ENCODE data around the gene REV3L. TPM values are rescaled to one million over a fixed set of nuclear protein-coding genes. Genes with fewer than 3 reads are reported as not detected.

Gene REV3L
- total and polyA plus RNA-seq, 4 donors = 8.8 to 91.4 (median 19.8) TPM

DNA sequence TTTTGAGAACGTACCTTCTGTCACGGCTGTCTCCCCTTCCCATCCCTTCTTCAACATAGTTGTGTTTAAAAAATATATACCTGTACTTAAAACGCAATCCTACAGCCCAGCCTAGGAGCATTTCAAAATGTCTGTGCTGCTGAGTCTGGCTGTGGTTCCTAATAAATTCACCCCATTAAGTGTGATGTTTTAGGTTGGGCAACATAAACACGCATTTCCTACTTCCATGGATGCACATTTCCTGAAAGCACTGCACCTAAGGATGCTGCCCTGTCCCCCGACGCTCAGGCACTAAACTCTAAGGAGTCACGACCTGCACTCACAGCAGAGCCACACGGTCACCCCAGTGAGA, 1.2 kb downstream of the REV3L start:
- DNase-seq = no peak
- WGBS, 2 donors = 2 to 3% methylated on average over 8 of the region's 8 CpGs
- Histone ChIP-seq H3K36me3 (ENCODE audit: control insufficient read depth in 4 of 4, insufficient read depth in 4 of 4, low read length in 4 of 4) (peaks cover 0 to 3% (median under 1%) of the 10 kb centered on the region in 4 donors), H3K9me3 (ENCODE audit: control insufficient read depth in 4 of 4, insufficient read depth in 3 of 4, low read length in 3 of 4) (no peaks in the 10 kb centered on the region), H3K27me3 (ENCODE audit: control insufficient read depth in 3 of 3, insufficient read depth in 3 of 3, low read length in 2 of 3) (no peaks in the 10 kb centered on the region), H3K4me3 (peak overlapping the region; percentile 85), H3K4me1 (ENCODE audit: control insufficient read depth in 5 of 5, insufficient read depth in 5 of 5, low read length in 5 of 5) (peaks cover 2 to 44% (median 9%) of the 10 kb centered on the region in 5 donors), H3K9ac (ENCODE audit: insufficient read depth in 1 of 2, low read length in 2 of 2) (peak overlapping the region; percentile 78 to 97), H3K27ac (ENCODE audit: low read depth in 1 of 2, low read length in 1 of 2) (peak overlapping the region; percentile 93 to 99)
- ATAC-seq (ENCODE audit: insufficient read depth, low FRiP score) = no peak
- TF ChIP-seq, protein P1, sequence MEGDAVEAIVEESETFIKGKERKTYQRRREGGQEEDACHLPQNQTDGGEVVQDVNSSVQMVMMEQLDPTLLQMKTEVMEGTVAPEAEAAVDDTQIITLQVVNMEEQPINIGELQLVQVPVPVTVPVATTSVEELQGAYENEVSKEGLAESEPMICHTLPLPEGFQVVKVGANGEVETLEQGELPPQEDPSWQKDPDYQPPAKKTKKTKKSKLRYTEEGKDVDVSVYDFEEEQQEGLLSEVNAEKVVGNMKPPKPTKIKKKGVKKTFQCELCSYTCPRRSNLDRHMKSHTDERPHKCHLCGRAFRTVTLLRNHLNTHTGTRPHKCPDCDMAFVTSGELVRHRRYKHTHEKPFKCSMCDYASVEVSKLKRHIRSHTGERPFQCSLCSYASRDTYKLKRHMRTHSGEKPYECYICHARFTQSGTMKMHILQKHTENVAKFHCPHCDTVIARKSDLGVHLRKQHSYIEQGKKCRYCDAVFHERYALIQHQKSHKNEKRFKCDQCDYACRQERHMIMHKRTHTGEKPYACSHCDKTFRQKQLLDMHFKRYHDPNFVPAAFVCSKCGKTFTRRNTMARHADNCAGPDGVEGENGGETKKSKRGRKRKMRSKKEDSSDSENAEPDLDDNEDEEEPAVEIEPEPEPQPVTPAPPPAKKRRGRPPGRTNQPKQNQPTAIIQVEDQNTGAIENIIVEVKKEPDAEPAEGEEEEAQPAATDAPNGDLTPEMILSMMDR (IDR thresholded peaks at IDR 0.05; ENCODE audit: control extremely low read depth, extremely low read depth) = no peak

DNA sequence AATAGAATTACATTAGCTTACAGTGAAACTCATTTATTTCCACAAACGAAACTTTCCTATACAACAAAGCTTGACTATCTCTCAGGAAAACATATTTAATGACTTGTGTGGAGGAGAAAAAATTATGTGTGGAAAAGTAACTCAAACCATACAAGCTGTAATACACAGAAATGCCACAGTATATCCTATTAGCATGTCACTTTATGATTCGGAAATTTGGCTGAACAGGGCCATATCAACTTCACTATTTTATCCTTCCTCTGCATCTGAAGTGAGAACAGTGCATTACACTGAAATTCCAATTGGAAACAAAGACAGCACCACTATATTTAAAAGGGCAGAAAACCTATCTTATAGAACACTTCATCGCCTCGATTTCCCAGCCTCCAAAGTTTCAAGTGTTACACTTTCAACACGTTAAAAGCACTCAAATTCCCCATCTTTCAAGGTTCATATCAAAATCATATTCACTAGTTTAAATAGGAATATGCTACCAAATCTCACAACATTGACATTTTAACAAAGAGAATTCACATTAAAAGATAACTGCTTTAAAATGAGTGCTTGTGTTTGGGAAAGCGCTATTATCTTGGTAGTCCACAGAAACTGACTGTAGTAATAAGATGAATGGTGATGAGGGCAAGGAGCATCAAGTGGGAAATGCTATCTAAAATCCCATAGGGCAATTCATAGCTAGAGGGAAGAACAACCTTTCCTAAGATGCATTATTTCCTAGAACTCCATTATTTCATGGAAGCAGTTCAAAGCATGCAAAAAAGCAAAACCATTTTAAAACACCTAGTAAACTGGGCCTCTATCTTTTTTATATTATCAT, 1.8 kb downstream of the REV3L start:
- Histone ChIP-seq H3K36me3 (ENCODE audit: control insufficient read depth in 4 of 4, insufficient read depth in 4 of 4, low read length in 4 of 4) (peaks cover 0 to 3% (median under 1%) of the 10 kb centered on the region in 4 donors), H3K4me1 (ENCODE audit: control insufficient read depth in 5 of 5, insufficient read depth in 5 of 5, low read length in 5 of 5) (peaks cover 2 to 44% (median 9%) of the 10 kb centered on the region in 5 donors), H3K4me3 (no peak overlapping the region), H3K27ac (ENCODE audit: low read depth in 1 of 2, low read length in 1 of 2) (no peak overlapping the region), H3K9ac (ENCODE audit: insufficient read depth in 1 of 2, low read length in 2 of 2) (peak overlapping the region; percentile 78 to 97), H3K9me3 (ENCODE audit: control insufficient read depth in 4 of 4, insufficient read depth in 3 of 4, low read length in 3 of 4) (no peaks in the 10 kb centered on the region), H3K27me3 (ENCODE audit: control insufficient read depth in 3 of 3, insufficient read depth in 3 of 3, low read length in 2 of 3) (no peaks in the 10 kb centered on the region)
- 39 to 50% methylated on average over 6 of the region's 6 CpGs for WGBS, 2 donors
- TF ChIP-seq, protein P1 (IDR thresholded peaks at IDR 0.05; ENCODE audit: control extremely low read depth, extremely low read depth) = no peak
- DNase-seq = peak in 2 of 3 donors; percentile 57 to 61
- no peak for ATAC-seq (ENCODE audit: insufficient read depth, low FRiP score)

DNA sequence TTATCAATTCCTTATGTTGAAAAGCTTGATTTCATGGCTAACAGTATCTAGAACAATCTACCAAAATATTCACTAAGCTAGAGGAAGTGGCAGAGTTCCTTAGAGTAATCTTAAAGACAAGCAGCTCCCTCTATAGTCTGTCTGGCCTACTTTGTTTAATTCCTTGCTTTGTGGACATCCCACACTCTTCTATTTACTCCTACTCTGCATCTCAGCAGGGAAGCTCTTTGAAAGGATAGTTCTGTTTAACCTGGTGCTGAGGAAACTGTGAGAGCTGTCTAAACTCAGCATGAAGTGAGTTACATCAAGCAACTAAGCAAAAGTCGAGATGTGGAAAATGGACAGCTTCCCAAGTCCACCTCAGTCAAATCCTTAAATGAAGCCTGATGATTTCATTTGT, 4.3 kb downstream of the REV3L start:
- Histone ChIP-seq H3K27ac (ENCODE audit: low read depth in 1 of 2, low read length in 1 of 2) (no peak overlapping the region), H3K36me3 (ENCODE audit: control insufficient read depth in 4 of 4, insufficient read depth in 4 of 4, low read length in 4 of 4) (peaks cover 0 to 4% (median 2%) of the 10 kb centered on the region in 4 donors), H3K4me1 (ENCODE audit: control insufficient read depth in 5 of 5, insufficient read depth in 5 of 5, low read length in 5 of 5) (peaks cover 5 to 30% (median 9%) of the 10 kb centered on the region in 5 donors), H3K4me3 (no peak overlapping the region), H3K9me3 (ENCODE audit: control insufficient read depth in 4 of 4, insufficient read depth in 3 of 4, low read length in 3 of 4) (no peaks in the 10 kb centered on the region), H3K9ac (ENCODE audit: insufficient read depth in 1 of 2, low read length in 2 of 2) (no peak overlapping the region), H3K27me3 (ENCODE audit: control insufficient read depth in 3 of 3, insufficient read depth in 3 of 3, low read length in 2 of 3) (no peaks in the 10 kb centered on the region)
- 21 to 50% methylated on average over 1 of the region's 1 CpG for WGBS, 2 donors
- TF ChIP-seq, protein P1 (IDR thresholded peaks at IDR 0.05; ENCODE audit: control extremely low read depth, extremely low read depth) = peak; percentile 35
- ATAC-seq (ENCODE audit: insufficient read depth, low FRiP score) (no peak), DNase-seq (peak in 2 of 3 donors; percentile 70 to 80)

Data from lung (tissue), 12 donors.